Globus pallidus (tissue), 1 donor: ENCODE results near the gene OR4F17.
"Not testable (repeated sequence)": the region's sequence is repeated elsewhere in the genome, so short reads cannot be mapped to it uniquely, and the experiment has no call there.

Source experiments
- DNase-seq: peaks from one replicate; pipeline ENCODE4 v3.0.0-alpha.2; 2015; ENCODE audit warnings: low spot score

OR4F17 gene

GRCh38 chr19:106804-107203, at the start of gene OR4F17:
Gene OR4F17 (plus strand): TSS chr19:107104. CDS start chr19:110679, 3,575 bp downstream.
- not testable (repeated sequence) for DNase-seq

- DNase-seq = not testable (repeated sequence)
Observed at GRCh38 chr19:70793-71192, 36.1 kb upstream of the OR4F17 start.

GRCh38 chr19:82864-83263, 24.0 kb upstream of the OR4F17 start:
- not testable (repeated sequence) for DNase-seq

GRCh38 chr19:83626-84025, 23.3 kb upstream of the OR4F17 start:
- DNase-seq = not testable (repeated sequence)

- DNase-seq = not testable (repeated sequence)
Observed at GRCh38 chr19:90678-91077, 16.2 kb upstream of the OR4F17 start.

GRCh38 chr19:94794-95193, 12.1 kb upstream of the OR4F17 start:
- not testable (repeated sequence) for DNase-seq

- DNase-seq = not testable (repeated sequence)
Observed at GRCh38 chr19:97647-98046, 9.3 kb upstream of the OR4F17 start.

GRCh38 chr19:120443-121140, 13.7 kb downstream of the OR4F17 start:
- not testable (repeated sequence) for DNase-seq
